HCT116 (cell line): ENCODE results near the gene SHISA6. TPM values are rescaled to one million over a fixed set of nuclear protein-coding genes. Genes with fewer than 3 reads are reported as not detected.

Experiments used
- ATAC-seq: fragments of 200-7000 bp; cut with Tn5 transposase; 2 replicates; pipeline ENCODE4 v1.9.1; 2020; ENCODE audit warnings: mild to moderate bottlenecking, moderate library complexity
- BruUV-seq: library from RNA; stranded (reverse); fragments of 400-500 nt; replicated peaks from 2 replicates; lab custom pipeline; 2021; lab: Mats Ljungman, UMichigan
- CTCF ChIA-PET: fragments of 300-600 bp; sonication (Branson Sonifier 250); formaldehyde crosslinking; loops from one replicate; lab custom pipeline; 2021; ENCODE audit warnings: antibody characterized with exemption; lab: Charles Lee
- POLR2A ChIA-PET: fragments of 300-600, 350-600 bp; sonication (Branson Sonifier 250); formaldehyde crosslinking; loops from one replicate; lab custom pipeline; 2021; ENCODE audit warnings: antibody characterized with exemption; lab: Charles Lee
- RAD21 ChIA-PET, 2 experiments: fragments of 300-600 bp; sonication (Branson Sonifier 250); formaldehyde crosslinking; loops; one replicate each; lab custom pipeline; 2023; ENCODE audit warnings: low total read pairs in 2 of 2; ENCODE audit not compliant: uncharacterized antibody in 2 of 2, unreplicated experiment in 2 of 2, low non-redundant PET in 1 of 2; lab: Charles Lee
- DNase-seq: peaks from one replicate; pipeline ENCODE4 v3.0.0-alpha.2; 2010; ENCODE audit warnings: low read depth, low spot score
- H2AFZ ChIP-seq: fragments of 200-600 bp; shearing (Covaris generic), sonication (generic); 2 replicates; pipeline ENCODE4 v1.6.1; 2017; ENCODE audit warnings: low read depth, mixed run types, mixed read lengths, antibody characterized with exemption, low read length; ENCODE audit not compliant: poor library complexity, severe bottlenecking
- H3K27ac ChIP-seq: 2 replicates; pipeline ENCODE4 v1.5.1; 2012; ENCODE audit warnings: low read depth, low read length
- H3K27me3 ChIP-seq: fragments of 200-600 bp; sonication (generic); 2 replicates; pipeline ENCODE4 v1.6.1; 2016; ENCODE audit warnings: mixed run types, low read length, mixed read lengths; ENCODE audit not compliant: insufficient read depth
- H3K36me3 ChIP-seq, 2 experiments: fragments of 200-500 bp in 1 of 2; fragments of 200-600 bp in 1 of 2; sonication (Bioruptor generic) in 1 of 2; sonication (generic) in 1 of 2; 2 replicates each; pipeline versions ENCODE4 v1.5.1 to v1.6.1; 2014 to 2016; ENCODE audit warnings: low read length in 2 of 2, inconsistent platforms in 1 of 2, mixed read lengths in 1 of 2, mixed run types in 1 of 2; ENCODE audit not compliant: insufficient read depth in 2 of 2, control insufficient read depth in 1 of 2
- H3K4me1 ChIP-seq, 2 experiments: fragments of 200-600 bp in 1 of 2; sonication (generic) in 1 of 2; 2 replicates each; pipeline versions ENCODE4 v1.5.1 to v1.6.1; 2012 to 2017; ENCODE audit warnings: low read length in 2 of 2, inconsistent platforms in 1 of 2, mild to moderate bottlenecking in 1 of 2, mixed read lengths in 1 of 2, mixed run types in 1 of 2, moderate library complexity in 1 of 2; ENCODE audit not compliant: insufficient read depth in 2 of 2, control insufficient read depth in 1 of 2
- H3K4me2 ChIP-seq: fragments of 200-600 bp; sonication (generic); 2 replicates; pipeline ENCODE4 v1.6.1; 2017; ENCODE audit warnings: mixed run types, low read length, mixed read lengths
- H3K4me3 ChIP-seq, 2 experiments: fragments of 200-600 bp in 1 of 2; sonication (generic) in 1 of 2; replicated peaks in 1 of 2; 2 replicates each; pipeline ENCODE4 v1.5.1; 2011 to 2016; ENCODE audit warnings: low read length in 2 of 2, control low read depth in 1 of 2, low read depth in 1 of 2, mild to moderate bottlenecking in 1 of 2, mixed read lengths in 1 of 2, mixed run types in 1 of 2
- H3K79me2 ChIP-seq: fragments of 200-600 bp; sonication (generic); 2 replicates; pipeline ENCODE4 v1.6.1; 2017; ENCODE audit warnings: mild to moderate bottlenecking, mixed run types, low read length, moderate library complexity, mixed read lengths; ENCODE audit not compliant: insufficient read depth
- H3K9ac ChIP-seq: fragments of 200-600 bp; sonication (generic); 2 replicates; pipeline ENCODE4 v1.6.1; 2016; ENCODE audit warnings: low read length, mixed read lengths
- H3K9me2 ChIP-seq: fragments of 200-600 bp; sonication (generic), shearing (Covaris generic); 2 replicates; pipeline ENCODE4 v1.6.1; 2017; ENCODE audit warnings: mixed run types, mild to moderate bottlenecking, moderate library complexity; ENCODE audit not compliant: insufficient read depth
- H3K9me3 ChIP-seq, 2 experiments: fragments of 200-500 bp in 1 of 2; fragments of 200-600 bp in 1 of 2; sonication (Bioruptor generic) in 1 of 2; sonication (generic) in 1 of 2; 2 replicates each; pipeline ENCODE4 v1.6.1; 2014 to 2017; ENCODE audit warnings: low read length in 2 of 2, mixed read lengths in 2 of 2, inconsistent platforms in 1 of 2, low read depth in 1 of 2, mild to moderate bottlenecking in 1 of 2, mixed run types in 1 of 2, moderate library complexity in 1 of 2; ENCODE audit not compliant: control insufficient read depth in 1 of 2, insufficient read depth in 1 of 2
- H4K20me1 ChIP-seq: fragments of 200-600 bp; sonication (generic), shearing (Covaris generic); 2 replicates; pipeline ENCODE4 v1.6.1; 2017; ENCODE audit warnings: mixed run types, mild to moderate bottlenecking, moderate library complexity; ENCODE audit not compliant: insufficient read depth
- CEBPB ChIP-seq: IDR thresholded peaks from 2 replicates; pipeline ENCODE4 v1.6.1; 2012; ENCODE audit warnings: low read depth
- EGR1 ChIP-seq: IDR thresholded peaks from 2 replicates; pipeline ENCODE4 v1.6.1; 2012; ENCODE audit warnings: low read depth
- ELF1 ChIP-seq: IDR thresholded peaks from 2 replicates; pipeline ENCODE4 v1.6.1; 2012; ENCODE audit warnings: low read depth, borderline replicate concordance
- EZH2phosphoT487 ChIP-seq: fragments of 200-600 bp; IDR thresholded peaks from 2 replicates; pipeline ENCODE4 v1.6.1; 2018; ENCODE audit warnings: antibody characterized with exemption, borderline replicate concordance
- FOSL1 ChIP-seq: IDR thresholded peaks from 2 replicates; pipeline ENCODE4 v1.6.1; 2012; ENCODE audit warnings: low read depth
- JUND ChIP-seq: IDR thresholded peaks from 2 replicates; pipeline ENCODE4 v1.6.1; 2012
- POLR2AphosphoS5 ChIP-seq: IDR thresholded peaks from 2 replicates; pipeline ENCODE4 v1.6.1; 2011; ENCODE audit warnings: mild to moderate bottlenecking, low read depth, low read length, moderate library complexity
- SIN3A ChIP-seq: IDR thresholded peaks from 2 replicates; pipeline ENCODE4 v1.6.1; 2012; ENCODE audit warnings: low read depth
- SP1 ChIP-seq: IDR thresholded peaks from 2 replicates; pipeline ENCODE4 v1.6.1; 2012; ENCODE audit warnings: low read depth
- SRF ChIP-seq: IDR thresholded peaks from 2 replicates; pipeline ENCODE4 v1.6.1; 2012; ENCODE audit warnings: low read depth
- TCF7L2 ChIP-seq: IDR thresholded peaks from 2 replicates; pipeline ENCODE4 v1.7.0; 2011; ENCODE audit warnings: borderline replicate concordance, inconsistent platforms; ENCODE audit not compliant: insufficient read depth, insufficient read length; ENCODE audit errors: extremely low read depth
- YY1 ChIP-seq: IDR thresholded peaks from 2 replicates; pipeline ENCODE4 v1.6.1; 2011; ENCODE audit warnings: low read length, low read depth, moderate library complexity, mild to moderate bottlenecking; ENCODE audit not compliant: insufficient replicate concordance; ENCODE audit errors: extremely low read depth
- ZFX ChIP-seq: fragments of 450-650 bp; IDR thresholded peaks from 2 replicates; pipeline ENCODE4 v1.6.1; 2017
- ZNF274 ChIP-seq: fragments of 200-500 bp; sonication (Bioruptor generic); IDR thresholded peaks from 2 replicates; pipeline ENCODE4 v1.6.1; 2014; ENCODE audit warnings: mild to moderate bottlenecking, low read depth, low read length, inconsistent platforms
- intact Hi-C: fragments of 100-400 bp; cut with micrococcal nuclease; formaldehyde crosslinking; loops from 2 replicates; pipeline ENCODE4 v1.10.0; 2022
- total RNA-seq: library from RNA; stranded (reverse); gene quantifications from one replicate; pipeline ENCODE4 v1.2.1, GENCODE V29; 2021; ENCODE audit not compliant: unreplicated experiment
- TF ChIP-seq, protein P1 (sequence below), 3 experiments: fragments of 200-600 bp in 1 of 3; sonication (generic) in 1 of 3; IDR thresholded peaks in 2 of 3; conservative IDR thresholded peaks in 1 of 3; 2 replicates each; pipeline ENCODE4 v1.5.1; 2012 to 2017; ENCODE audit warnings: low read depth in 2 of 3, low read length in 2 of 3, antibody characterized with exemption in 1 of 3, borderline replicate concordance in 1 of 3, control low read depth in 1 of 3, mild to moderate bottlenecking in 1 of 3, mixed read lengths in 1 of 3, mixed run types in 1 of 3, moderate library complexity in 1 of 3; ENCODE audit not compliant: insufficient read depth in 1 of 3
- TF ChIP-seq, protein P2 (sequence below): IDR thresholded peaks from 2 replicates; pipeline ENCODE4 v1.6.1; 2011; ENCODE audit warnings: mild to moderate bottlenecking, low read length, moderate library complexity; ENCODE audit not compliant: insufficient replicate concordance; ENCODE audit errors: extremely low read depth
- TF ChIP-seq, protein P3 (sequence below): IDR thresholded peaks from 2 replicates; pipeline ENCODE4 v1.6.1; 2012
- TF ChIP-seq, protein P4 (sequence below): IDR thresholded peaks from 2 replicates; pipeline ENCODE4 v1.6.1; 2012

Gene SHISA6
- total RNA-seq, 1 experiment from 2014 or later: not detected

DNA sequence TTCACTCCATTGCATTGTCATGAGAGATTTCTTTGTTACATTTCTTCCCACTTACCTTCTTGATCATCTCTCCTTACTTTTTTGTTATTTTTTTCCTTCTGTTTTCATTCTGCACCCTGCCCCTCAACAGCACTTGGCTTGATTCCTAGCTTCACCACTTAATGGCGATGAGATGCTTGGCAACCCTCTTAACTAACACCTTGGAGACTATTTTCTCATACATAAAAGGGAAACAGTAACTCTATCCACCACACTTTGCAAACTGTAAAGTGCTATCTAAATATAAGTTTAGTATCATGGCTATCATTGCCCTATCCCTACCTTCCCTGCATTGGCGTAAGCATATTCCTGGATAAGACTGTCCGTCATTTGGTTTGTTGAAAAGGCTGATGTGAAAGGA is 177.3 kb downstream of the SHISA6 start:
- ChIA-PET POLR2A (no interaction called here), RAD21 (no interaction called here), CTCF (no interaction called here)
- H3K4me3 ChIP-seq: no peak overlapping the region
- no peak for TF ChIP-seq EGR1
- TF ChIP-seq YY1: no peak
- no peak for TF ChIP-seq FOSL1
- TF ChIP-seq SRF: no peak
- TF ChIP-seq CEBPB: no peak
- TF ChIP-seq JUND: no peak
- TF ChIP-seq, protein P1, sequence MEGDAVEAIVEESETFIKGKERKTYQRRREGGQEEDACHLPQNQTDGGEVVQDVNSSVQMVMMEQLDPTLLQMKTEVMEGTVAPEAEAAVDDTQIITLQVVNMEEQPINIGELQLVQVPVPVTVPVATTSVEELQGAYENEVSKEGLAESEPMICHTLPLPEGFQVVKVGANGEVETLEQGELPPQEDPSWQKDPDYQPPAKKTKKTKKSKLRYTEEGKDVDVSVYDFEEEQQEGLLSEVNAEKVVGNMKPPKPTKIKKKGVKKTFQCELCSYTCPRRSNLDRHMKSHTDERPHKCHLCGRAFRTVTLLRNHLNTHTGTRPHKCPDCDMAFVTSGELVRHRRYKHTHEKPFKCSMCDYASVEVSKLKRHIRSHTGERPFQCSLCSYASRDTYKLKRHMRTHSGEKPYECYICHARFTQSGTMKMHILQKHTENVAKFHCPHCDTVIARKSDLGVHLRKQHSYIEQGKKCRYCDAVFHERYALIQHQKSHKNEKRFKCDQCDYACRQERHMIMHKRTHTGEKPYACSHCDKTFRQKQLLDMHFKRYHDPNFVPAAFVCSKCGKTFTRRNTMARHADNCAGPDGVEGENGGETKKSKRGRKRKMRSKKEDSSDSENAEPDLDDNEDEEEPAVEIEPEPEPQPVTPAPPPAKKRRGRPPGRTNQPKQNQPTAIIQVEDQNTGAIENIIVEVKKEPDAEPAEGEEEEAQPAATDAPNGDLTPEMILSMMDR (IDR thresholded peaks at IDR 0.05 in 2 of 3, conservative IDR thresholded peaks at IDR 0.05 in 1 of 3; ENCODE audit: borderline replicate concordance in 1 of 3, insufficient read depth in 1 of 3, low read depth in 2 of 3, low read length in 2 of 3): no peak
- TF ChIP-seq, protein P2, sequence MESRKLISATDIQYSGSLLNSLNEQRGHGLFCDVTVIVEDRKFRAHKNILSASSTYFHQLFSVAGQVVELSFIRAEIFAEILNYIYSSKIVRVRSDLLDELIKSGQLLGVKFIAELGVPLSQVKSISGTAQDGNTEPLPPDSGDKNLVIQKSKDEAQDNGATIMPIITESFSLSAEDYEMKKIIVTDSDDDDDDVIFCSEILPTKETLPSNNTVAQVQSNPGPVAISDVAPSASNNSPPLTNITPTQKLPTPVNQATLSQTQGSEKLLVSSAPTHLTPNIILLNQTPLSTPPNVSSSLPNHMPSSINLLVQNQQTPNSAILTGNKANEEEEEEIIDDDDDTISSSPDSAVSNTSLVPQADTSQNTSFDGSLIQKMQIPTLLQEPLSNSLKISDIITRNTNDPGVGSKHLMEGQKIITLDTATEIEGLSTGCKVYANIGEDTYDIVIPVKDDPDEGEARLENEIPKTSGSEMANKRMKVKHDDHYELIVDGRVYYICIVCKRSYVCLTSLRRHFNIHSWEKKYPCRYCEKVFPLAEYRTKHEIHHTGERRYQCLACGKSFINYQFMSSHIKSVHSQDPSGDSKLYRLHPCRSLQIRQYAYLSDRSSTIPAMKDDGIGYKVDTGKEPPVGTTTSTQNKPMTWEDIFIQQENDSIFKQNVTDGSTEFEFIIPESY: no peak
- no peak for TF ChIP-seq ZFX
- no peak for TF ChIP-seq ZNF274
- no peak for TF ChIP-seq ELF1
- no peak for TF ChIP-seq TCF7L2
- TF ChIP-seq, protein P3, sequence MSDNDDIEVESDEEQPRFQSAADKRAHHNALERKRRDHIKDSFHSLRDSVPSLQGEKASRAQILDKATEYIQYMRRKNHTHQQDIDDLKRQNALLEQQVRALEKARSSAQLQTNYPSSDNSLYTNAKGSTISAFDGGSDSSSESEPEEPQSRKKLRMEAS: no peak
- no peak for TF ChIP-seq POLR2AphosphoS5
- no peak for TF ChIP-seq EZH2phosphoT487
- no peak for TF ChIP-seq SIN3A
- no peak for TF ChIP-seq SP1
- TF ChIP-seq, protein P4, sequence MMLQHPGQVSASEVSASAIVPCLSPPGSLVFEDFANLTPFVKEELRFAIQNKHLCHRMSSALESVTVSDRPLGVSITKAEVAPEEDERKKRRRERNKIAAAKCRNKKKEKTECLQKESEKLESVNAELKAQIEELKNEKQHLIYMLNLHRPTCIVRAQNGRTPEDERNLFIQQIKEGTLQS: no peak
- H3K9me3 ChIP-seq: peaks cover 8 to 12% of the 10 kb centered on the region in 2 experiments; a peak in 2 of 4 replicates
- H3K36me3 ChIP-seq: no peaks in the 10 kb centered on the region
- H3K79me2 ChIP-seq: no peaks in the 10 kb centered on the region
- no peak overlapping the region for H2AFZ ChIP-seq
- H3K9ac ChIP-seq: no peak overlapping the region
- H3K9me2 ChIP-seq: no peaks in the 10 kb centered on the region
- DNase-seq: no peak
- H4K20me1 ChIP-seq: no peaks in the 10 kb centered on the region
- BruUV-seq: no TSS peak
- no peak for ATAC-seq
- no peaks in the 10 kb centered on the region for H3K4me1 ChIP-seq
- no peaks in the 10 kb centered on the region for H3K27me3 ChIP-seq
- intact Hi-C loops: no loop called here
- no peak overlapping the region for H3K4me2 ChIP-seq
- H3K27ac ChIP-seq: no peak overlapping the region
